ENCODE measurements around the gene DPP8.
"Not testable (repeated sequence)": the region's sequence is repeated elsewhere in the genome, so short reads cannot be mapped to it uniquely, and the experiment has no call there.

The DPP8 gene

DNA sequence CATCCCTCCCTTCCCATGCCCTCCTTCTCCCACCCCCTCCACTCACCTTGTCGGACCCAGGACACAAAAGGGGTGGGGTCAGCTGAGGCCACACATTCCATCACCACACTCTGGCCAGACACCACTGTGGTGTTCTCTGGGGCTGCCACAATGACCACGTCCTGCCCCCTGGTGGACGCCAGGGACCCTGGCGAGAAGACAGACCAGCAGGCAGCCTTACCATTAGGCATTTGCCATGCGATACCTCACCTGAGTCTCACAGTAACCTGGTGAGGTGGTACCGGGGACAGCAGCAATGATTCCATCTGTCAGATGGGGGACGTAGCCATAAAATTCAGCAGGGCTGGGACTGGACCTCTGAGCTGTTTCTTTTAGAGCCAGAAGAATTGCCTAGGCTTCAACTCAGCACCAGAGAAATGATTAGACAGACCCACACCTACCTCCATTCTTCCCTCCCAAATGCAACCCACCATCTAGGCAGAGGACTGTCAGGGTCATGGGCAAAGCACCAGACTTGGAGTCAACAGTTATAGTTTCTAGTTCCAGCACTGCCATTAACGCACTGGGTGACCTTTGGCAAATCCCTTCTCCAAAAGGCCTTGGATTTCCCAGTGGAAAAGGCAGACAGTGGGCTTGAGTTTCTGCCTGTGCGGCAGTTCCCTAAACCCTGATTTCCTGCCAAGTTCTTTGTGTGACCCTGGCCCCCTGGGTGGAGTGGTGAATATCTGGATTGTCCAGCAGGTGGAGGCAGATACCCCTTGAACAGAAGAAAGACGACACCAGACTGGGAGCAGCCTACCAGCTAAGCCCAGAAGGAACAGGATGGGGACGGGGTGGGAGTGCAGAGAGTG is 116.5 kb downstream of the DPP8 start:
- DNase-seq, result peak; percentile 24

DNA sequence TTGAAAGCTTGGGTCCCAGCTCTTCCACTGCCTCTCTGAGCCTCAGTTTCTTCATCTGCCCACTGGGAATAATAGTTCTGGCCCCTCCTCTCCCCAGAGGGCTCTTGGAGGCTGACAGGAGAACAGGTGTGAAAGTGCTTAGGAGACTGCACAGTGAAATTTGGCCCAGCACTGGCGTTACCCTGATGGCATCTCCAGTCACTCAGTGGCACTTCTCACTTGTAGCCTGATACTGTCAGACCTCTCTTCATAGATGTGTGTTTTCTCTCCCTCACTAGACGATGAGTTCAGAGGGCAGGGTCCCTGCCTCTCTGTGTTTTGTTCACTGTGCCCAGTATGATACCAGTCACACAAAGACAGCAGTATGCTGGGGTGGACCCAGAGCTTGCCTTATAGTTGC is 117.5 kb downstream of the DPP8 start:
- no peak for DNase-seq

DNA sequence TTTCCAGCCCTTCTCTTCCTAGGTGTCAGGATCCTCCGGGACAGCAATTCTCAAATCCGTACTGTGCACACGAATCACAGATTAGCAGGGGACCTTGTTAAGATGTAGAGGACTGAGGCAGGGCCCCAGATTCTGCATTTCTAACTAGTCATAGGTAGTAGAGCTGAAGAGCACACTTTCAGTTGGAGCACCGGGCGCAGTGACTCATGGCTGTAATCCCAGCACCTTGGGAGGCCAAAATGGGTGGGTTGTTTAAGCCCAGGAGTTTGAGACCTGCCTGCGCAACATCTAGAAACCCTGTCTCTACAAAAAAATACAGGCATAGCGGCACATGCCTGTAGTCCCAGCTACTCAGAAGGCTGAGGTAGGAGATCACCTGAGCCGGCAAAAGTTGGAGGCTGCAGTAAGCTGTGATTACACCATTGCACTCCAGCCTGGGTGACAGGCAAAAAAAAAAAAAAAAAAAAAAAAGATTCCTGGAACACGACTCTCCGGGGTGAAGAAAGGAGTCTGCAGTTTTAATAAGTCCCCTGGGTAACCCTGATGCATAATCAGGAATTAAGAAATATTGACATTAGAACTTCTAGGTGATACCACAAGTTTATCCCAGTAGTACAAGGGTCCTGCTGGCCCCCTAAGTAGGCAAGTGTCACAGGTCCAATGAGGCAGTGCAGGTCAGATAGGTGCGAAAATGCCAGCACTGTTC is 118.3 kb downstream of the DPP8 start:
- DNase-seq, result no peak

DNA sequence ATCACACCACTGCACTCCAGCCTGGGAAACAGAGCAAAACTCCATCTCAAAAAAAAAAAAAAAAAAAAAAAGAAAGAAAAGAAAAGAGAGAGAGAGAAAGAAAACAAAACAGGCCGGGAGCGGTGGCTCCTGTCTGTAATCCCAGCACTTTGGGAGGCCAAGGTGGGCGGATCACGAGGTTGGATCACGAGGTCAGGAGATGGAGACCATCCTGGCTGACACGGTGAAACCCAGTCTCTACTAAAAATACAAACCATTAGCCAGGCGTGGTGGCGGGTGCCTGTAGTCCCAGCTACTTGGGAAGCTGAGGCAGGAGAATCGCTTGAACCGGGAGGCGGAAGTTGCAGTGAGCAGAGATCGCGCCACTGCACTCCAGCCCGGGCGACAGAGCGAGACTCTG is 119.0 kb downstream of the DPP8 start:
- DNase-seq, result not testable (repeated sequence)

DNA sequence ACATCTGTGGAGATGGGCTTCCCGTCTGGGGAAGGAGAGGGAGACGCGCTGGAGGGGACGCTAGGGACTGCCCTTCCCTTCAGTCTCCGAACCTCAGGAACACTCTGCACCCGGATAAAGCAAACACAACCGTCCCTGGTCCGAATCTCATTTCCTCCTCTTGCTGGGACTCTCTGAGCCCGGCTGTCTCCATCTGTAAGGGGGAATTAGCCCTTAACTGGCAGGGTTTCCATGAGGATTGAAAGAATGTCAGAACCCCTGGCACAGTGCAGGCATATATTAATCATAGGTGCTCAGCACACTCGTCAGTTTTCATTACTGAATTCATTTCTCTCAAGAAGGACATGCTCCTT is 120.5 kb downstream of the DPP8 start:
- no peak for DNase-seq

DNA sequence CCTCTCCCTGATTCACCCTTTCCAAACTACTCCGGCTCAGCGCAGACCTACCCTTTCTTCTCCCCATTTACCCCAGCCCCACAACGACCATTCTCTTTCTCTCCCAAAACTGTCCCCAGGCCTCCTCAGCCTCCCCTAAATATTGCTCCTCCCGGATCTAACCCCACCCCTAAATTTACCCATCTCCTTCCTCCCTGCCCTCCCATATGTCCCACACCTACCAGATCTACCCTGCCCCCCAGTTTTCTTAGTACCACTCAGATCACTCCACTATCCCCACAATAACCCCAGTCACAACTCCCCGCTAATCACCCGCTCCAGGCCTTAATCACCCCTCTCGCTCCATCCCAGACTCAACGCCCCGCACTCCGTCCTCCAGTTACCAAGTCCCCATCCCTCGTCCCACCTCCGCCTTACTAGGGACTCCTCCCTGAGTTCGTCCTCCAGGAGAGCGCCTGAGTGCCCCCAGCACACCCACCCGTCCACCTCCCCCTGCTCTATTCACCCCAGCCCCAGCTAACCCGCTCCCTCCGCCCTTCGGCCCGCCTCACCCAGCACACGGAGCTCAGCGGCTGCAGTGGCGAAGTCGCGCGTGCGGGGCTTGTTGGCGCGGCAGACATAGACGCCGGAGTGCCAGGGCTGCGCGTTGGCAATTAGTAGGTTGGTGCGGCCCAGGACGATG is 121.1 kb downstream of the DPP8 start:
- no peak for DNase-seq

DNA sequence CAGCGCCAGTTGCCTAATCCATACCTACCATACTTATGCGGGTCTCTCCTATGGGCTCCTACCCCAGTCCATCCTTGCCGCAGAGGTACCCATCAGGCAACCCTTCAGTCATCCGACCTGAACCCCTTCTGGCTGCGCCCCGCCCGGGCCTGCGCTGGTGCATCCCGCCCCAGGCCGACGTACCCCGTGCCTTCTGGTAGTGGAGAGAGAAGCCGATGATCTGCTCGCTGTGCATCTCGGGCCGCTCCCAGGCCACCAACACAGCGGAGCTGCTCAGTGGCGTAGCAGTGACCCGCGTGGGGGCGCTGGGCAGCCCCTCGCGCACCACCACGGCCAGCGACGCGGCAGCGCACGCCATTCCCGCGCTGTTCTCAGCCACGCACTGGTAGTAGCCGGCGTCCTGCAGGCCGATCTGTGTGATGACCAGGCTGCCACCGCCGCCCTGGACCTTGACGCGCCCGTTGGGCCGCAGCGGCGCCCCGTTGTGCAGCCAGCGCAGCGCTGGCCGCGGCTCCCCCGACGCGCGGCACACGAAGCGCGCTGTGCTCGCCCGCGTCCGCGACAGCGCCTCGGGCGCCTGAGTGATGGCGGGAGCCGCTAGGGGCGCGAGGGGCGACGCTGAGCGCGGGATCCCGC is 121.8 kb downstream of the DPP8 start:
- DNase-seq, result no peak

DNA sequence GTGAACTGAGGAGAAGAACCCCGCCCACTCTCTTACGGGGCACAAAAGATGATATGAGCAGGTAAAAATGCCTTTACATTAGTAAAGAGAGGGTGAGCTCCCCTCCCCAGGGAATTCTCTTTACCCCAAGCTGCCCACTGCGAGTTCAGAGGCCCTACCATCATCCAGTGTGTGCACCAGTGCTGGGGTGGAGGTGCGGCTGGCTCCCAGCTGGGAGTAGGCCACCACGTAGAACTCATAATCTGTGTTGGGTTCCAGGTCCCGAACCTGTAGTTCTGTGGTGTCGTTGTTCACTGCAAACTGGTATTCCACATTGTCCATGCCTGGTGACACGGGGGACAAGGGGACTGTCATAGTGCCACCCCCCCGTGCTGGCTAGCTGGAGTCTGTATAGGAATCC is 122.6 kb downstream of the DPP8 start:
- DNase-seq, result no peak

DNA sequence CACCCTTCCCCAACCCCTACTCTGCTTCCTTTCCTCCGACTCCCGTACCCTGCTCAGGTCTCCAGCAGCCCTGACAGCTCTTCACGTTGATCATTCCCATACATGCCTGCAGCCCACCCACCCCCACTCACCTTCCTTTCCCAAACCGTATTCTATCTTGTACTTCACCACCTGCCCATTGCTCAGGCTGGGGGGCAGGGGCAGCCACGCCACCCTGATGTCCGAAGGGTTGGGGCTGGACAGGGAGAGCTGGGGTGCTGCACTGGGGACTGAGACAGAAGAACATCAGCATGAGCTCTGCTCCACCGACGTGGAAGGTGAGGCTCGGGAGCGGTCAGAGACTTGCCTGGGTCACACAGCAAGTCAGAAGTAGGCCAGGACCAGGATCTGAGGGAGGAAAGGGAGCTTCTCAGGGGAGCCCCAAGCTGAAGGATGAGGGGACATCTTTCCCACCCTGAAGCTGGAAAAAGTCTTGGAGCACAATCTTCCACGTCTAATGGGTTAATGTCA is 123.2 kb downstream of the DPP8 start:
- DNase-seq, result no peak

DNA sequence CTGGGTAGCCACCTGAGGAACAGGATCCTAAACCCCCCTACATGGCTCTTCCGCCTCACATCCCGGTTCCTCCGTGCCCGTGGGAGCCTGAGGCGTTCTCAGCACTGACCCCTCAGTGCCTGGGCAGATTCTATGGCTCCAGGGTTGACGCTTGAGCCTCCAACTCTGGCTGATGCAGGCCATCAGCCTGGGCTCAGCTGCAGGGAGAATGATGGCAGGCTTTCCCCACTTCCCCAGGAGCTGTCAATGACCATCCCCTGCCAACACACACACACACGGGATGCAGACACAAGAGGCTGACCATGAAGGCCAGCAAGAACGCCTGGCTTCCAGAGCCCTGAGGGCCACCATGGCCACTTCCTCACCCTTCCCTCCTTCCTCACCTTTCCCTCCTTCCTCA is 123.9 kb downstream of the DPP8 start:
- DNase-seq, result no peak

DNA sequence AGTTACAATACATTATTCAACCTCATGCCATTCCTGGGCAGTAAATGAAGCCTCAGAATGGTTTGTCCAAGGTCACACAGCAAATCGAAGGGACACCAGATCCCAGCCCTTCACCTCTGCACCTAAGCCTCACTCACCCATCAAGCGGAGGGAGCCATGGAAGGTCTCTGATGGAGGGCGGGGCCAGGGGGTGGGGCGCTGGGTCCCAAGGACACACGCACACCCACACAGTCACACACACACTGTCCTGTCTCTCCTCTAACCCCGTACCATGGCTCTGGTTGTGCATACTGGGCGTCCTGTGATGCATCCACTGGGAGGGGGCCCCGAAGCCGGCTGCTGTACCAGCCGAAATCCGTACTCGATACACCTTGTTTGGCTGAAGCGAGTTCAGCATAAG is 124.4 kb downstream of the DPP8 start:
- DNase-seq, result no peak

All from CD4-positive, alpha-beta T cell treated with Interleukin-17A for 1 hour (primary cell).